Liver (tissue), 9 donors: Measurements from ENCODE around the gene NTHL1. TPM values are rescaled to one million over a fixed set of nuclear protein-coding genes. Genes with fewer than 3 reads are reported as not detected.

Experiments used
- DNase-seq: peaks from one replicate; pipeline ENCODE4 v3.0.0-alpha.2; 2017; ENCODE audit warnings: low spot score
- H3K27ac ChIP-seq, 2 donors: one replicate each; pipeline ENCODE4 v1.7.0; 2013; ENCODE audit warnings: inconsistent platforms in 2 of 2, low read length in 2 of 2, control low read depth in 1 of 2, low read depth in 1 of 2, mild to moderate bottlenecking in 1 of 2
- H3K27me3 ChIP-seq, 4 donors: one replicate each; pipeline versions ENCODE4 v1.6.1 to v1.7.0; 2013; ENCODE audit warnings: low read length in 3 of 4, inconsistent platforms in 1 of 4, mild to moderate bottlenecking in 1 of 4, moderate library complexity in 1 of 4; ENCODE audit not compliant: control insufficient read depth in 4 of 4, insufficient read depth in 4 of 4
- H3K36me3 ChIP-seq, 4 donors: one replicate each; pipeline versions ENCODE4 v1.6.1 to v1.7.0; 2013; ENCODE audit warnings: low read length in 3 of 4, mild to moderate bottlenecking in 3 of 4, low read depth in 1 of 4, moderate library complexity in 1 of 4; ENCODE audit not compliant: control insufficient read depth in 4 of 4, insufficient read depth in 3 of 4
- H3K4me1 ChIP-seq, 4 donors: one replicate each; pipeline versions ENCODE4 v1.6.1 to v1.7.0; 2013; ENCODE audit warnings: low read length in 3 of 4, mild to moderate bottlenecking in 3 of 4, moderate library complexity in 1 of 4; ENCODE audit not compliant: control insufficient read depth in 4 of 4, insufficient read depth in 4 of 4
- H3K4me3 ChIP-seq, 3 donors: one replicate each; pipeline versions ENCODE4 v1.6.1 to v1.7.0; 2013; ENCODE audit warnings: low read length in 3 of 3, control low read depth in 1 of 3, low read depth in 1 of 3, mild to moderate bottlenecking in 1 of 3
- H3K9ac ChIP-seq, 2 donors: one replicate each; pipeline ENCODE4 v1.7.0; 2013; ENCODE audit warnings: low read length in 2 of 2, mild to moderate bottlenecking in 2 of 2, moderate library complexity in 2 of 2, control low read depth in 1 of 2, low read depth in 1 of 2
- H3K9me3 ChIP-seq, 4 donors: one replicate each; pipeline versions ENCODE4 v1.6.1 to v1.7.0; 2013; ENCODE audit warnings: low read length in 3 of 4; ENCODE audit not compliant: control insufficient read depth in 4 of 4
- ATF3 ChIP-seq: IDR thresholded peaks from 2 replicates; pipeline ENCODE4 v1.6.1; 2016; ENCODE audit warnings: antibody characterized with exemption
- FOXA1 ChIP-seq: IDR thresholded peaks from 2 replicates; pipeline ENCODE4 v1.6.1; 2016; ENCODE audit warnings: antibody characterized with exemption
- FOXA2 ChIP-seq: IDR thresholded peaks from 2 replicates; pipeline ENCODE4 v1.6.1; 2016; ENCODE audit warnings: antibody characterized with exemption
- GABPA ChIP-seq, 2 donors: IDR thresholded peaks in 1 of 2; conservative IDR thresholded peaks in 1 of 2; 2 replicates each; pipeline ENCODE4 v1.6.1; 2016; ENCODE audit warnings: antibody characterized with exemption in 2 of 2, mild to moderate bottlenecking in 1 of 2, moderate library complexity in 1 of 2
- HNF4A ChIP-seq, 2 donors: conservative IDR thresholded peaks; 2 replicates each; pipeline ENCODE4 v1.6.1; 2016; ENCODE audit warnings: antibody characterized with exemption in 2 of 2, mild to moderate bottlenecking in 2 of 2
- HNF4G ChIP-seq: IDR thresholded peaks from 2 replicates; pipeline ENCODE4 v1.6.1; 2016; ENCODE audit warnings: antibody characterized with exemption
- JUND ChIP-seq, 2 donors: IDR thresholded peaks; 2 replicates each; pipeline ENCODE4 v1.6.1; 2016; ENCODE audit warnings: antibody characterized with exemption in 2 of 2
- NR2F2 ChIP-seq: IDR thresholded peaks from 2 replicates; pipeline ENCODE4 v1.6.1; 2016; ENCODE audit warnings: antibody characterized with exemption
- RAD21 ChIP-seq, 2 donors: IDR thresholded peaks; 2 replicates each; pipeline ENCODE4 v1.6.1; 2016; ENCODE audit warnings: antibody characterized with exemption in 2 of 2, mild to moderate bottlenecking in 2 of 2
- REST ChIP-seq: IDR thresholded peaks from 2 replicates; pipeline ENCODE4 v1.6.1; 2016; ENCODE audit warnings: antibody characterized with exemption, mild to moderate bottlenecking
- TAF1 ChIP-seq: conservative IDR thresholded peaks from 2 replicates; pipeline ENCODE4 v1.6.1; 2016; ENCODE audit warnings: antibody characterized with exemption, mild to moderate bottlenecking
- YY1 ChIP-seq: IDR thresholded peaks from 2 replicates; pipeline ENCODE4 v1.6.1; 2016; ENCODE audit warnings: antibody characterized with exemption, mild to moderate bottlenecking
- WGBS: extraction: QIAGEN DNeasy Blood & Tissue Kit; methylation state at CpG from one replicate; pipeline ENCODE4 v1.1.7; 2013; 5-methylcytosine and 5-hydroxymethylcytosine counted together
- polyA plus RNA-seq, 2 donors: library from polyadenylated mRNA; stranded (reverse) in 1 of 2; unstranded in 1 of 2; fragments of 200-250 nt in 1 of 2; fragments of >200 nt in 1 of 2; fragmentation: Nextera tagmentation in 1 of 2; extraction: Ambion mirVana in 1 of 2; gene quantifications; one replicate each; pipeline versions ENCODE4 v1.2.1 to v1.2.3, GENCODE V29; 2013 to 2015
- total RNA-seq, 2 donors: library from RNA; depleted of rRNA; stranded (reverse); fragments of >200 nt; gene quantifications; one replicate each; pipeline ENCODE4 v1.2.3, GENCODE V29; 2014
- TF ChIP-seq, protein P1 (sequence below): IDR thresholded peaks from 2 replicates; pipeline ENCODE4 v1.6.1; 2016; ENCODE audit warnings: antibody characterized with exemption
- TF ChIP-seq, protein P2 (sequence below): fragments of 150-350 bp; IDR thresholded peaks from 2 replicates; pipeline ENCODE4 v1.5.1; 2017; ENCODE audit warnings: improper control_type of control experiment, low read depth, low read length; ENCODE audit not compliant: missing input control
- TF ChIP-seq, protein P3 (sequence below): IDR thresholded peaks from 2 replicates; pipeline ENCODE4 v1.6.1; 2016; ENCODE audit warnings: antibody characterized with exemption
- donor health status: healthy.
- donor health status: healthy.
- donor health status: healthy.
- donor health status: healthy.
- donor health status: healthy.

The NTHL1 gene
- total and polyA plus RNA-seq, 4 donors: 10.4 to 166 (median 19.1) TPM

DNA sequence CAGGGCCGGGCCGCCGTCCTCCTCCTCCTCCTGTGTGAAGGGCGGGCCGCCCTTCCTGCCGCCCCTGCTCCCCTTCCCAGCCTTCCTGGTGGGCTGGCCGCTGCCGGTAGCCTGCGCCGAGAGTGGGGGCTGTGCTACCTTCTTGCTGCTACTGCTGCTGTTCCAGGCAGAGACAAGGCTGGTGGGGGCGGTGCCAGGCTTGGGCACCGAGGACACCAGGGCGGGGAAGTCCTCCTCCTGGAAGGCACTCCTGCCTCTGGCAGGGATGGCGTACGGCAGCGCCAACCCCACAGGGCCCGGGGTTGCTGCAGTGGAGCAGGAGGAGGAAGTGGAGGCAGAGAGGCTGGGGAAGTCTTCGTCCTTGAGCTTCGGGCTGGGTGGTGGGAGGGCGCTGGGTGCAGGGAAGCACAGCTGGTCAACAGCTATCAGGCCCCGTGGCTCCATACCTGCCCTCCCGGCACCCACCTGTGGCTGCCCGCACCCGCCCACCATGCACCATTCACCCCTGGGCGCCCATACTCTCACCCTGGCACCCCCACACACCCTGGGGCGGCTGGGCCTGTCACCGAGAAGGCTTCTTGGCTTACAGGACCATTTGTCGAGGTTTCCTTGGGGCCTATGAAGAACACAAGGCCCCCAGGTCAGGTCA, 47.6 kb downstream of the NTHL1 start:
- WGBS: 93% methylated on average over 28 of the region's 28 CpGs
- H3K4me1 ChIP-seq: peaks cover 10 to 18% (median 15%) of the 10 kb centered on the region in 4 donors
- H3K4me3 ChIP-seq: no peak overlapping the region
- no peaks in the 10 kb centered on the region for H3K9me3 ChIP-seq
- no peak for TF ChIP-seq GABPA (IDR thresholded peaks at IDR 0.05 in 1 of 2, conservative IDR thresholded peaks at IDR 0.05 in 1 of 2)
- TF ChIP-seq, protein P1, sequence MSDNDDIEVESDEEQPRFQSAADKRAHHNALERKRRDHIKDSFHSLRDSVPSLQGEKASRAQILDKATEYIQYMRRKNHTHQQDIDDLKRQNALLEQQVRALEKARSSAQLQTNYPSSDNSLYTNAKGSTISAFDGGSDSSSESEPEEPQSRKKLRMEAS: no peak
- TF ChIP-seq RAD21 (IDR thresholded peaks at IDR 0.05): no peak
- TF ChIP-seq YY1: no peak
- no peak for TF ChIP-seq FOXA2
- no peak overlapping the region for H3K9ac ChIP-seq
- H3K36me3 ChIP-seq: peaks cover 24 to 67% (median 28%) of the 10 kb centered on the region in 4 donors
- no peak for DNase-seq
- no peaks in the 10 kb centered on the region for H3K27me3 ChIP-seq
- H3K27ac ChIP-seq: no peak overlapping the region

GRCh38 chr16:1998852-1999801, 48.5 kb downstream of the NTHL1 start:
- no peak for DNase-seq
- WGBS: 96% methylated on average over 39 of the region's 39 CpGs
- Histone ChIP-seq H3K9me3 (no peaks in the 10 kb centered on the region), H3K9ac (no peak overlapping the region), H3K27ac (no peak overlapping the region), H3K4me3 (no peak overlapping the region), H3K36me3 (peaks cover 24 to 67% (median 28%) of the 10 kb centered on the region in 4 donors), H3K27me3 (no peaks in the 10 kb centered on the region), H3K4me1 (peaks cover 2 to 9% (median 6%) of the 10 kb centered on the region in 4 donors)
- TF ChIP-seq GABPA (IDR thresholded peaks at IDR 0.05 in 1 of 2, conservative IDR thresholded peaks at IDR 0.05 in 1 of 2) (no peak), NR2F2 (no peak), TAF1 (no peak), JUND (IDR thresholded peaks at IDR 0.05) (no peak), REST (no peak), FOXA2 (no peak), HNF4G (no peak), FOXA1 (no peak), HNF4A (conservative IDR thresholded peaks at IDR 0.05) (no peak), RAD21 (IDR thresholded peaks at IDR 0.05) (no peak), ATF3 (no peak)
- TF ChIP-seq, protein P2, sequence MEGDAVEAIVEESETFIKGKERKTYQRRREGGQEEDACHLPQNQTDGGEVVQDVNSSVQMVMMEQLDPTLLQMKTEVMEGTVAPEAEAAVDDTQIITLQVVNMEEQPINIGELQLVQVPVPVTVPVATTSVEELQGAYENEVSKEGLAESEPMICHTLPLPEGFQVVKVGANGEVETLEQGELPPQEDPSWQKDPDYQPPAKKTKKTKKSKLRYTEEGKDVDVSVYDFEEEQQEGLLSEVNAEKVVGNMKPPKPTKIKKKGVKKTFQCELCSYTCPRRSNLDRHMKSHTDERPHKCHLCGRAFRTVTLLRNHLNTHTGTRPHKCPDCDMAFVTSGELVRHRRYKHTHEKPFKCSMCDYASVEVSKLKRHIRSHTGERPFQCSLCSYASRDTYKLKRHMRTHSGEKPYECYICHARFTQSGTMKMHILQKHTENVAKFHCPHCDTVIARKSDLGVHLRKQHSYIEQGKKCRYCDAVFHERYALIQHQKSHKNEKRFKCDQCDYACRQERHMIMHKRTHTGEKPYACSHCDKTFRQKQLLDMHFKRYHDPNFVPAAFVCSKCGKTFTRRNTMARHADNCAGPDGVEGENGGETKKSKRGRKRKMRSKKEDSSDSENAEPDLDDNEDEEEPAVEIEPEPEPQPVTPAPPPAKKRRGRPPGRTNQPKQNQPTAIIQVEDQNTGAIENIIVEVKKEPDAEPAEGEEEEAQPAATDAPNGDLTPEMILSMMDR: no peak
- TF ChIP-seq, protein P3, sequence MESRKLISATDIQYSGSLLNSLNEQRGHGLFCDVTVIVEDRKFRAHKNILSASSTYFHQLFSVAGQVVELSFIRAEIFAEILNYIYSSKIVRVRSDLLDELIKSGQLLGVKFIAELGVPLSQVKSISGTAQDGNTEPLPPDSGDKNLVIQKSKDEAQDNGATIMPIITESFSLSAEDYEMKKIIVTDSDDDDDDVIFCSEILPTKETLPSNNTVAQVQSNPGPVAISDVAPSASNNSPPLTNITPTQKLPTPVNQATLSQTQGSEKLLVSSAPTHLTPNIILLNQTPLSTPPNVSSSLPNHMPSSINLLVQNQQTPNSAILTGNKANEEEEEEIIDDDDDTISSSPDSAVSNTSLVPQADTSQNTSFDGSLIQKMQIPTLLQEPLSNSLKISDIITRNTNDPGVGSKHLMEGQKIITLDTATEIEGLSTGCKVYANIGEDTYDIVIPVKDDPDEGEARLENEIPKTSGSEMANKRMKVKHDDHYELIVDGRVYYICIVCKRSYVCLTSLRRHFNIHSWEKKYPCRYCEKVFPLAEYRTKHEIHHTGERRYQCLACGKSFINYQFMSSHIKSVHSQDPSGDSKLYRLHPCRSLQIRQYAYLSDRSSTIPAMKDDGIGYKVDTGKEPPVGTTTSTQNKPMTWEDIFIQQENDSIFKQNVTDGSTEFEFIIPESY: no peak
- TF ChIP-seq, protein P1: no peak
